Measurements from ENCODE around the gene GTPBP1. TPM values are rescaled to one million over a fixed set of nuclear protein-coding genes. Genes with fewer than 3 reads are reported as not detected.
A peak's percentile ranks its signal among the peaks of the same experiment; 100 is the strongest.

GTPBP1 gene
- total RNA-seq, 1 donor from 2014 or later = 30.6 TPM

DNA sequence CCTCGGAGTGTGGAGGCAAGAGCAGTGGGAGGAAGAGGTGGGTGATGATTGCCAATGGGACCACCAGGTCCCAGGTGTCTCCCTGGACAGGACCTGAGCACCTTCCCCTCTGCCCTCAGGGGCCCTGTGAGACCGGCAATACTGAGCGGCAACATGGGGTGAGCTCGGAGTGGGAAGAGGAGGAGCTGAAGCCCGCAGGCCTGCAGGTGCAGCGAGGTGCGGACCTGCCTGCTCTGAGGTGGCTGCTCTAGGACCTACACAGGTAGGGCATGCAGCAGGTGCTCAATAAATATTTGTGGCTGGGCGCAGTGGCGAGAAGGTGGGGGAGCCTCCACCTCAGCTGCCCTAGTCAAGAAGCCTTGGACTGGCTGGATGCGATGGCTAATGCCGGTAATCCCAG is 62.3 kb downstream of the GTPBP1 start:
- intact Hi-C loops (cut with DNase I) = loop anchor here (5.0 to 10.0 kb wide), 2 partner anchors 79 to 357 kb away; no protein-coding TSS in a partner anchor
- ATAC-seq (ENCODE audit: poor library complexity) = no peak
- no peak for DNase-seq

GRCh38 chr22:38770257-38770949 is 64.7 kb downstream of the GTPBP1 start:
- intact Hi-C loops (cut with DNase I) = loop anchor here (10.0 kb wide), 1 partner anchor 234 kb away; no protein-coding TSS in a partner anchor
- no peak for ATAC-seq (ENCODE audit: poor library complexity)
- DNase-seq = no peak

DNA sequence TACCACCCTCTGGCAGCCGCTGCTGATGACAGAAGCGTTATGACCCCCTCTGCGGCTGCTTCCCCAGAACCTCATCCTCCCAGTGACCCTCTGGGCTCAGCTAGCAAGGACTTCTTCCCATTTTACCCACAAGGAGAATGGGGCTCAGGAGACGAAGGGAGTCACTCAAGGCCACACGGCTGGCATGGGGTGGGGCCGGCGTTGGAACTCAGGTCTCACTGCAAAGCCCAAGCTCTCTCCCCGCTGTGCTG is 66.8 kb downstream of the GTPBP1 start:
- DNase-seq (no peak), ATAC-seq (ENCODE audit: poor library complexity) (no peak)
- intact Hi-C loops (cut with DNase I) = loop anchor here (10.0 kb wide), 1 partner anchor 232 kb away; no protein-coding TSS in a partner anchor

GRCh38 chr22:38773363-38773946 is 67.7 kb downstream of the GTPBP1 start:
- intact Hi-C loops (cut with DNase I) = loop anchor here (10.0 kb wide), 1 partner anchor 231 kb away; no protein-coding TSS in a partner anchor
- DNase-seq = no peak
- no peak for ATAC-seq (ENCODE audit: poor library complexity)

GRCh38 chr22:38774496-38775166 is 68.9 kb downstream of the GTPBP1 start:
- ATAC-seq (ENCODE audit: poor library complexity) (no peak), DNase-seq (no peak)
- intact Hi-C loops (cut with DNase I) = loop anchor here (10.0 kb wide), 1 partner anchor 230 kb away; no protein-coding TSS in a partner anchor

DNA sequence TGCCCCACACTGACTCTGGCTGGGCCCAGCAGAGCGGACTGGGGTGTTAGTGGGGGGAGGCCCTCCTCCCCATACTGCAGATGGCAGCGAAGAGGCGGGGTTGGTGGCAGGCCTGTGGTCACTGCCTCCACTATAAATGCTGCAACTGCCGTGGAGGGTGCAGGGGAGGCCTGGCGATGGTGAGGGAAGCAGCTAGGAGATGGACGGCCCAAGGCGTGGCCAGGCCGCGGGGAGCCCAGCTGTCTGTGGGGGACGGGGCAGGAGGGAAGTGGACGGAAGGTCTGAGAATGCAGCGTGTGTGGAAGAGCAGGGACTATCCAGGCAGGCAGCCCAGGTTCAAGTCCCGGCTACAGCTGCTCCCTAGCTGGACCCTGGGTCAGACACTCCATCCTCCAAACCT is 69.9 kb downstream of the GTPBP1 start:
- no peak for DNase-seq
- intact Hi-C loops (cut with DNase I) = loop anchor here (10.0 kb wide), 1 partner anchor 229 kb away; no protein-coding TSS in a partner anchor
- no peak for ATAC-seq (ENCODE audit: poor library complexity)

DNA sequence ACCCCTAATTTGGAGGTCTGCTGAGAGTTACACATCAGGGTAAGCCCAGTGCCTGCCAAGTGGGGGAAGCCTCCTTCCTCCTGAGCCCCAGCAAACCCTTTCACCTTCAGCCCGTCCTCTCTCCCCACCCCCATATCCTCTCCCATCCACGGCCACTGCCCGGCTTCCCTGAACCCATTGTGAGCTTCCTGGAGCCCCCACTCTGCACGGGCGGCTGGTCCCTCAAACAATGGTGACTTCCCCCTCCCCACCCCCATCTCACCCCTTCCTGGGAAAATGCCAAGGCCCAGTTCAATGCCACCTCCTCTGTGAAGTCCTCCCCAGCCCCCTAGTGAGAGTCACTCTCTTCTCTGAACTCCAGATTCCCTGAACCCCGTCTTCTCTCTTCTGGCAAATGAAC is 70.3 kb downstream of the GTPBP1 start:
- DNase-seq = no peak
- intact Hi-C loops (cut with DNase I) = loop anchor here (10.0 kb wide), 1 partner anchor 229 kb away; no protein-coding TSS in a partner anchor
- ATAC-seq (ENCODE audit: poor library complexity) = no peak

DNA sequence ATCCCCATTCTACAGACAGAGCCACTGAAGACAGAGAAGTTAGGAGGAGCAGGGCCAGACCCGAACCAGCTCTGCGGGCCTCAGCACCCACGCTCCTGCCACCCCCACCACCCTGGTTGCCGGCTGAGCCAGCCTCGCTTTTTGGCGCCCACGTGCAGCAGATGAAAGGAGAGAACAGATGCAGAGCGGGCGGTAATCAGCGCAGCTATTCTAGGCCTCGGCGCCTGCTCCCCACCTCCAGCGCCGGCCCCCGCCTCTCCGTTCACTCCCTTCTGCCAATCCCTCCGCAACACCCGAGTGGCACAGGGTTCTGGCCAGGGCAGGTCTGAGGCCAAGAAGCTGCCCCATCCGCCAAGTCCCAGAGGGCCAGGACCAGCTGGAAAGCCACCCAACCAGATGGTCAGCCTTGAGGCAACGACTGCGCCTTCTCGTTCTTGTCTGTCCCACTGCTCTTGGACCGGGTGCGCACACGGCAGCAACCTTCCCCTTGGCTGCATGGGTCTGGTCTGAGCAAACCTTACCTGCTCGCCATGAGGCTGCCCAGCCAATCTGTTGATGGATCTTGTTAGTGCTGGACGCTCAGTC is 71.4 kb downstream of the GTPBP1 start:
- ATAC-seq (ENCODE audit: poor library complexity) (no peak), DNase-seq (no peak)
- intact Hi-C loops (cut with DNase I) = loop anchor here (10.0 kb wide), 1 partner anchor 228 kb away; no protein-coding TSS in a partner anchor

DNA sequence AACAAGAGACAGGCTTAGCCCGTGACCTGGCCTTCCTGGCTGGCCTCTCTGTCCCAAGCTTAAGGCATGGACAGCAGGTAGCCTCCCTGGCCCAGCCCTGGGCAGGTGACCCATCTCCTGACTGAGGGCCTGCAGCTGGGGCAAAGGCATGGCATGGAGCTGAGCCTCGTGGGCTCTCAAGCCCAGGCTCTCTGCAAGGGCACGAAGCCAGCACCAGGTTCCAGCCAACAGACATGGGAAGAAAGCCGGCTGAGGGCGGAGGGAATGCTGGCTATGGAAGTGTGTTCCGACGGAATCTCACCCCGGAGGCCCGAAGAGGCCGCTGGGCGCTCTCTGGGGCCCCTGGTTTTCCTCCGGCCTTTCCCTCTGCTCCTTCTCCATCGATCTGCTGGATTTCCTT is 75.3 kb downstream of the GTPBP1 start:
- peak; percentile 83 for DNase-seq
- peak; percentile 78 for ATAC-seq (ENCODE audit: poor library complexity)
- intact Hi-C loops (cut with DNase I) = no loop called here

GRCh38 chr22:38782402-38783094 is 76.8 kb downstream of the GTPBP1 start:
- ATAC-seq (ENCODE audit: poor library complexity) = no peak
- intact Hi-C loops (cut with DNase I) = no loop called here

More at GRCh38 chr22:38782402-38783094, 76.8 kb downstream of the GTPBP1 start:
- DNase-seq = no peak

Other genes starting within 250 kb of the GTPBP1 start
- 3.1 TPM for gene KDELR3, start 237.8 kb upstream of the GTPBP1 start, total RNA-seq
- 193 TPM for gene DDX17, start 199.6 kb upstream of the GTPBP1 start, total RNA-seq
- gene DMC1, start 135.8 kb upstream of the GTPBP1 start, total RNA-seq = 0.56 TPM
- gene FAM227A, start 49.6 kb upstream of the GTPBP1 start, total RNA-seq = 0.43 TPM
- gene CBY1, start 49.3 kb upstream of the GTPBP1 start, total RNA-seq = 38.3 TPM
- gene TOMM22, start 24.0 kb upstream of the GTPBP1 start, total RNA-seq = 60.9 TPM
- 17.2 TPM for gene JOSD1, start 5.0 kb upstream of the GTPBP1 start, total RNA-seq
- 117 TPM for gene SUN2, start 50.1 kb downstream of the GTPBP1 start, total RNA-seq
- gene DNAL4, start 88.2 kb downstream of the GTPBP1 start, total RNA-seq = 12.2 TPM
- 16.8 TPM for gene NPTXR, start 138.1 kb downstream of the GTPBP1 start, total RNA-seq
- 36.1 TPM for gene CBX6, start 166.3 kb downstream of the GTPBP1 start, total RNA-seq

Data from Right ventricle myocardium superior (tissue), 1 donor.